Activated T-cell treated with anti-CD3 and anti-CD28 coated beads, Interleukin-2, amount 50 U/mL, for 24 hours (primary cell): ENCODE measurements around the gene PTPRR.

ENCODE experiments used
- DNase-seq: peaks from one replicate; pipeline ENCODE4 v3.0.0-alpha.2; 2020
- H3K27ac Mint-ChIP-seq: 2 replicates; pipeline ENCODE4 v1.8.0; 2020; ENCODE audit warnings: mild to moderate bottlenecking, mixed read lengths
- H3K27me3 Mint-ChIP-seq: 2 replicates; pipeline ENCODE4 v1.8.0; 2020; ENCODE audit warnings: mixed read lengths
- H3K36me3 Mint-ChIP-seq: 2 replicates; pipeline ENCODE4 v1.8.0; 2020; ENCODE audit warnings: low read depth, mixed read lengths
- H3K4me1 Mint-ChIP-seq: 2 replicates; pipeline ENCODE4 v1.8.0; 2020; ENCODE audit warnings: low read depth, mixed read lengths
- H3K4me3 Mint-ChIP-seq: 2 replicates; pipeline ENCODE4 v1.8.0; 2020; ENCODE audit warnings: mild to moderate bottlenecking, moderate library complexity, mixed read lengths
- H3K9me3 Mint-ChIP-seq: 2 replicates; pipeline ENCODE4 v1.8.0; 2020; ENCODE audit warnings: mixed read lengths

The PTPRR gene

GRCh38 chr12:70920251-70920851 is at the start of gene PTPRR:
Gene PTPRR, minus strand, starts transcription at chr12:70920738. Its CDS starts 348 bp downstream, at chr12:70920390.
- Mint-ChIP-seq H3K27ac (no peak within 1 kb of the TSS), H3K4me1 (no peaks in the 10 kb centered on the region), H3K9me3 (no peaks in the 10 kb centered on the region), H3K4me3 (no peak within 1 kb of the TSS), H3K36me3 (no peaks in the 10 kb centered on the region), H3K27me3 (peaks cover 27% of the 10 kb centered on the region)
- DNase-seq: no peak

GRCh38 chr12:70966996-70967790 is 46.7 kb upstream of the PTPRR start:
- Mint-ChIP-seq H3K4me3 (no peak overlapping the region), H3K36me3 (no peaks in the 10 kb centered on the region), H3K27ac (no peak overlapping the region), H3K4me1 (no peaks in the 10 kb centered on the region), H3K27me3 (no peaks in the 10 kb centered on the region), H3K9me3 (peaks cover 6% of the 10 kb centered on the region)
- DNase-seq: no peak

GRCh38 chr12:70966046-70966445 is 45.5 kb upstream of the PTPRR start:
- Mint-ChIP-seq H3K4me3 (no peak overlapping the region), H3K9me3 (peaks cover 6% of the 10 kb centered on the region), H3K4me1 (no peaks in the 10 kb centered on the region), H3K27me3 (no peaks in the 10 kb centered on the region), H3K27ac (no peak overlapping the region), H3K36me3 (no peaks in the 10 kb centered on the region)
- no peak for DNase-seq

GRCh38 chr12:70964867-70965510 is 44.5 kb upstream of the PTPRR start:
- H3K27ac Mint-ChIP-seq: no peak overlapping the region
- no peak overlapping the region for H3K4me3 Mint-ChIP-seq
- peaks cover 2% of the 10 kb centered on the region for H3K9me3 Mint-ChIP-seq
- no peak for DNase-seq
- H3K27me3 Mint-ChIP-seq: no peaks in the 10 kb centered on the region
- H3K4me1 Mint-ChIP-seq: no peaks in the 10 kb centered on the region
- H3K36me3 Mint-ChIP-seq: no peaks in the 10 kb centered on the region

GRCh38 chr12:70963081-70963660 is 42.6 kb upstream of the PTPRR start:
- Mint-ChIP-seq H3K4me1 (no peaks in the 10 kb centered on the region), H3K27me3 (no peaks in the 10 kb centered on the region), H3K9me3 (peaks cover 5% of the 10 kb centered on the region), H3K27ac (no peak overlapping the region), H3K36me3 (no peaks in the 10 kb centered on the region), H3K4me3 (no peak overlapping the region)
- no peak for DNase-seq

GRCh38 chr12:70962226-70962794 is 41.8 kb upstream of the PTPRR start:
- H3K27me3 Mint-ChIP-seq: no peaks in the 10 kb centered on the region
- H3K27ac Mint-ChIP-seq: no peak overlapping the region
- H3K36me3 Mint-ChIP-seq: no peaks in the 10 kb centered on the region
- DNase-seq: no peak
- no peak overlapping the region for H3K4me3 Mint-ChIP-seq
- no peaks in the 10 kb centered on the region for H3K4me1 Mint-ChIP-seq
- H3K9me3 Mint-ChIP-seq: peaks cover 3% of the 10 kb centered on the region

- H3K36me3 Mint-ChIP-seq: no peaks in the 10 kb centered on the region
- DNase-seq: no peak
- no peaks in the 10 kb centered on the region for H3K4me1 Mint-ChIP-seq
Observed at GRCh38 chr12:70960484-70960883, 39.9 kb upstream of the PTPRR start.

GRCh38 chr12:70955415-70955814 is 34.9 kb upstream of the PTPRR start:
- H3K4me3 Mint-ChIP-seq: no peak overlapping the region
- H3K4me1 Mint-ChIP-seq: no peaks in the 10 kb centered on the region
- DNase-seq: no peak
- H3K27me3 Mint-ChIP-seq: no peaks in the 10 kb centered on the region
- peaks cover 3% of the 10 kb centered on the region for H3K9me3 Mint-ChIP-seq
- H3K27ac Mint-ChIP-seq: no peak overlapping the region
- H3K36me3 Mint-ChIP-seq: no peaks in the 10 kb centered on the region

More at GRCh38 chr12:70960484-70960883, 39.9 kb upstream of the PTPRR start:
- no peaks in the 10 kb centered on the region for H3K27me3 Mint-ChIP-seq
- peaks cover 3% of the 10 kb centered on the region for H3K9me3 Mint-ChIP-seq
- no peak overlapping the region for H3K4me3 Mint-ChIP-seq
- no peak overlapping the region for H3K27ac Mint-ChIP-seq

GRCh38 chr12:70950451-70950850 is 29.9 kb upstream of the PTPRR start:
- Mint-ChIP-seq H3K9me3 (peaks cover 2% of the 10 kb centered on the region), H3K4me3 (no peak overlapping the region), H3K27ac (no peak overlapping the region), H3K36me3 (no peaks in the 10 kb centered on the region), H3K27me3 (no peaks in the 10 kb centered on the region), H3K4me1 (no peaks in the 10 kb centered on the region)
- no peak for DNase-seq

- no peak overlapping the region for H3K27ac Mint-ChIP-seq
- H3K36me3 Mint-ChIP-seq: no peaks in the 10 kb centered on the region
- H3K9me3 Mint-ChIP-seq: peaks cover 7% of the 10 kb centered on the region
- H3K4me3 Mint-ChIP-seq: no peak overlapping the region
- no peak for DNase-seq
- H3K4me1 Mint-ChIP-seq: no peaks in the 10 kb centered on the region
- H3K27me3 Mint-ChIP-seq: no peaks in the 10 kb centered on the region
Observed at GRCh38 chr12:70948976-70949336, 28.4 kb upstream of the PTPRR start.

GRCh38 chr12:70948236-70948975 is 27.9 kb upstream of the PTPRR start:
- Mint-ChIP-seq H3K9me3 (peaks cover 7% of the 10 kb centered on the region), H3K4me1 (no peaks in the 10 kb centered on the region), H3K27me3 (no peaks in the 10 kb centered on the region), H3K4me3 (no peak overlapping the region), H3K27ac (no peak overlapping the region), H3K36me3 (no peaks in the 10 kb centered on the region)
- no peak for DNase-seq

- H3K36me3 Mint-ChIP-seq: no peaks in the 10 kb centered on the region
- no peak for DNase-seq
Observed at GRCh38 chr12:70936203-70936813, 15.8 kb upstream of the PTPRR start.

GRCh38 chr12:70933133-70933532 is 12.6 kb upstream of the PTPRR start:
- no peak overlapping the region for H3K27ac Mint-ChIP-seq
- H3K9me3 Mint-ChIP-seq: no peaks in the 10 kb centered on the region
- H3K4me1 Mint-ChIP-seq: no peaks in the 10 kb centered on the region
- H3K4me3 Mint-ChIP-seq: no peak overlapping the region
- no peak for DNase-seq
- no peaks in the 10 kb centered on the region for H3K27me3 Mint-ChIP-seq
- no peaks in the 10 kb centered on the region for H3K36me3 Mint-ChIP-seq

More at GRCh38 chr12:70936203-70936813, 15.8 kb upstream of the PTPRR start:
- Mint-ChIP-seq H3K27me3 (no peaks in the 10 kb centered on the region), H3K4me1 (no peaks in the 10 kb centered on the region), H3K9me3 (no peaks in the 10 kb centered on the region), H3K4me3 (no peak overlapping the region), H3K27ac (no peak overlapping the region)

- no peaks in the 10 kb centered on the region for H3K27me3 Mint-ChIP-seq
Observed at GRCh38 chr12:70929029-70929428, 8.5 kb upstream of the PTPRR start.

More at GRCh38 chr12:70929029-70929428, 8.5 kb upstream of the PTPRR start:
- no peak for DNase-seq
- H3K4me3 Mint-ChIP-seq: no peak overlapping the region
- H3K36me3 Mint-ChIP-seq: no peaks in the 10 kb centered on the region
- H3K9me3 Mint-ChIP-seq: no peaks in the 10 kb centered on the region
- H3K27ac Mint-ChIP-seq: no peak overlapping the region
- no peaks in the 10 kb centered on the region for H3K4me1 Mint-ChIP-seq
